CD14-positive monocyte (primary cell): ENCODE data around the gene DNAJC3. TPM values are rescaled to one million over a fixed set of nuclear protein-coding genes. Genes with fewer than 3 reads are reported as not detected.
A peak's percentile ranks its signal among the peaks of the same experiment; 100 is the strongest.

Experiments
- DNase-seq, 3 donors: peaks; one replicate each; pipeline ENCODE4 v3.0.0-alpha.2; 2011 to 2022
- H2AFZ ChIP-seq: 2 replicates; pipeline ENCODE4 v1.6.0; 2012; ENCODE audit warnings: mild to moderate bottlenecking, low read depth, low read length, inconsistent platforms; ENCODE audit not compliant: insufficient read depth, poor library complexity, severe bottlenecking
- H3K27ac ChIP-seq, 2 donors: 1 replicate in 1 of 2; 2 replicates in 1 of 2; pipeline ENCODE4 v1.5.1; 2012 to 2013; ENCODE audit warnings: low read length in 2 of 2, control low read depth in 1 of 2, inconsistent platforms in 1 of 2, low read depth in 1 of 2, mild to moderate bottlenecking in 1 of 2
- H3K27me3 ChIP-seq, 2 donors: one replicate each; pipeline versions ENCODE4 v1.6.0 to v1.6.1; 2011 to 2013; ENCODE audit warnings: low read length in 2 of 2; ENCODE audit not compliant: control insufficient read depth in 2 of 2, insufficient read depth in 2 of 2
- H3K36me3 ChIP-seq, 2 donors: replicated peaks in 1 of 2; 1 replicate in 1 of 2; 2 replicates in 1 of 2; pipeline versions ENCODE4 v1.5.1 to v1.6.1; 2012 to 2013; ENCODE audit warnings: low read length in 2 of 2, control low read depth in 1 of 2, inconsistent platforms in 1 of 2, mild to moderate bottlenecking in 1 of 2; ENCODE audit not compliant: insufficient read depth in 2 of 2, control insufficient read depth in 1 of 2
- H3K4me1 ChIP-seq, 2 donors: 1 replicate in 1 of 2; 2 replicates in 1 of 2; pipeline versions ENCODE4 v1.5.1 to v1.6.1; 2012 to 2013; ENCODE audit warnings: low read length in 2 of 2, control low read depth in 1 of 2, inconsistent platforms in 1 of 2, mild to moderate bottlenecking in 1 of 2, moderate library complexity in 1 of 2; ENCODE audit not compliant: insufficient read depth in 2 of 2, control insufficient read depth in 1 of 2
- H3K4me2 ChIP-seq: replicated peaks from 2 replicates; pipeline ENCODE3; 2012; ENCODE audit warnings: low read length, moderate library complexity, mild to moderate bottlenecking; ENCODE audit not compliant: poor library complexity, severe bottlenecking; ENCODE audit errors: extremely low read depth
- H3K4me3 ChIP-seq, 3 experiments: fragments of 200-600 bp in 1 of 3; sonication (generic) in 1 of 3; replicated peaks in 1 of 3; 1 replicate in 2 of 3; 2 replicates in 1 of 3; pipeline ENCODE4 v1.5.1; 2011 to 2013; ENCODE audit warnings: low read length in 3 of 3, mild to moderate bottlenecking in 3 of 3, control low read depth in 2 of 3, low read depth in 2 of 3, inconsistent platforms in 1 of 3, moderate library complexity in 1 of 3
- H3K79me2 ChIP-seq: 2 replicates; pipeline ENCODE4 v1.6.0; 2012; ENCODE audit warnings: mild to moderate bottlenecking, control low read depth, inconsistent platforms, low read length, moderate library complexity; ENCODE audit not compliant: insufficient read depth
- H3K9ac ChIP-seq: 2 replicates; pipeline ENCODE4 v1.6.0; 2017; ENCODE audit warnings: low read length, mild to moderate bottlenecking; ENCODE audit not compliant: insufficient read depth, poor library complexity, severe bottlenecking
- H3K9me3 ChIP-seq, 2 donors: replicated peaks in 1 of 2; 1 replicate in 1 of 2; 2 replicates in 1 of 2; pipeline versions ENCODE4 v1.5.1 to v1.6.1; 2012 to 2013; ENCODE audit warnings: low read length in 2 of 2, control low read depth in 1 of 2; ENCODE audit not compliant: control insufficient read depth in 1 of 2, insufficient read depth in 1 of 2
- H4K20me1 ChIP-seq: 2 replicates; pipeline ENCODE4 v1.6.0; 2012; ENCODE audit warnings: mild to moderate bottlenecking, low read length, control low read depth, moderate library complexity; ENCODE audit not compliant: insufficient read depth
- H3K27ac Mint-ChIP-seq, 7 donors: one replicate each; pipeline ENCODE4 v1.8.0; 2020; ENCODE audit warnings: mild to moderate bottlenecking in 7 of 7, mixed read lengths in 7 of 7, moderate library complexity in 6 of 7, inconsistent platforms in 2 of 7
- H3K27me3 Mint-ChIP-seq, 3 donors: one replicate each; pipeline ENCODE4 v1.8.0; 2021 to 2022; ENCODE audit warnings: low read depth in 3 of 3, mild to moderate bottlenecking in 3 of 3, mixed read lengths in 3 of 3, moderate library complexity in 3 of 3, inconsistent platforms in 1 of 3
- H3K36me3 Mint-ChIP-seq, 2 donors: one replicate each; pipeline ENCODE4 v1.8.0; 2020; ENCODE audit warnings: mixed read lengths in 2 of 2, inconsistent platforms in 1 of 2, mild to moderate bottlenecking in 1 of 2
- H3K4me1 Mint-ChIP-seq: one replicate; pipeline ENCODE4 v1.8.0; 2020; ENCODE audit warnings: mild to moderate bottlenecking, mixed read lengths
- H3K4me3 Mint-ChIP-seq, 2 donors: one replicate each; pipeline ENCODE4 v1.8.0; 2020; ENCODE audit warnings: mild to moderate bottlenecking in 2 of 2, mixed read lengths in 2 of 2, moderate library complexity in 1 of 2
- H3K9me3 Mint-ChIP-seq, 7 donors: one replicate each; pipeline ENCODE4 v1.8.0; 2020 to 2022; ENCODE audit warnings: mixed read lengths in 7 of 7, mild to moderate bottlenecking in 6 of 7, moderate library complexity in 6 of 7, inconsistent platforms in 2 of 7
- CTCF ChIP-seq: fragments of 200-600 bp; IDR thresholded peaks from one replicate; pipeline ENCODE4 v1.8.0; 2022; ENCODE audit warnings: antibody characterized with exemption, mild to moderate bottlenecking
- WGBS: methylation state at CpG from one replicate; pipeline ENCODE4 v1.1.5; 2013; ENCODE audit warnings: missing lambda C conversion rate; ENCODE audit not compliant: insufficient coverage; 5-methylcytosine and 5-hydroxymethylcytosine counted together
- intact Hi-C, 2 donors: fragments of 100-400 bp; cut with micrococcal nuclease; formaldehyde crosslinking; loops; one replicate each; pipeline versions ENCODE4 v1.15.0 to v1.15.1; 2023
- polyA plus RNA-seq, 3 donors: library from polyadenylated mRNA; depleted of rRNA in 1 of 3; unstranded in 2 of 3; stranded (reverse) in 1 of 3; fragments of 300-500 nt in 2 of 3; fragments of >200 nt in 1 of 3; fragmentation: Illumina TruSeq in 2 of 3; gene quantifications; 1 replicate in 2 of 3; 2 replicates in 1 of 3; pipeline ENCODE4 v1.2.3, GENCODE V29; 2012 to 2021

Gene DNAJC3
- polyA plus RNA-seq, 3 donors: 11.1 to 27.6 (median 22.3) TPM

- Histone ChIP-seq H4K20me1 (no peaks in the 10 kb centered on the region), H3K27ac (peak overlapping the region in 1 of 2 donors; percentile 50), H3K27me3 (no peaks in the 10 kb centered on the region)
Measured at GRCh38 chr13:95703576-95703975, 26.6 kb downstream of the DNAJC3 start.

GRCh38 chr13:95704510-95704909 lies 27.6 kb downstream of the DNAJC3 start:
- peaks cover 2 to 7% of the 10 kb centered on the region in 2 donors for H3K36me3 Mint-ChIP-seq
- H3K27ac ChIP-seq: no peak overlapping the region
- intact Hi-C loops: no loop called here
- no peak overlapping the region for H3K4me2 ChIP-seq
- H3K4me1 ChIP-seq: peaks cover 42 to 53% of the 10 kb centered on the region in 2 donors
- no peaks in the 10 kb centered on the region for H3K36me3 ChIP-seq
- no peak overlapping the region for H2AFZ ChIP-seq
- peaks cover 2% of the 10 kb centered on the region for H3K79me2 ChIP-seq
- H3K9ac ChIP-seq: no peak overlapping the region
- no peaks in the 10 kb centered on the region for H3K9me3 Mint-ChIP-seq
- peak; percentile 37 for TF ChIP-seq CTCF
- no peaks in the 10 kb centered on the region for H3K27me3 ChIP-seq
- no peak overlapping the region for H3K4me3 Mint-ChIP-seq
- H4K20me1 ChIP-seq: no peaks in the 10 kb centered on the region
- H3K4me3 ChIP-seq: no peak overlapping the region
- WGBS: no CpG with 5 or more reads among the region's 3 CpGs
- peaks cover 0 to 2% (median 0%) of the 10 kb centered on the region in 3 donors for H3K27me3 Mint-ChIP-seq
- H3K4me1 Mint-ChIP-seq: peaks cover 69% of the 10 kb centered on the region
- peak in 1 of 3 donors; percentile 35 for DNase-seq
- no peaks in the 10 kb centered on the region for H3K9me3 ChIP-seq
- H3K27ac Mint-ChIP-seq: no peak overlapping the region

More at GRCh38 chr13:95703576-95703975, 26.6 kb downstream of the DNAJC3 start:
- H3K27me3 Mint-ChIP-seq: peaks cover 0 to 2% (median 0%) of the 10 kb centered on the region in 3 donors
- peaks cover 34 to 43% of the 10 kb centered on the region in 2 donors for H3K4me1 ChIP-seq
- H3K9ac ChIP-seq: no peak overlapping the region
- H3K27ac Mint-ChIP-seq: peak overlapping the region in 1 of 7 donors; percentile 40
- H3K4me3 ChIP-seq: no peak overlapping the region
- H3K4me2 ChIP-seq: no peak overlapping the region
- H3K79me2 ChIP-seq: no peaks in the 10 kb centered on the region
- H3K4me1 Mint-ChIP-seq: peaks cover 68% of the 10 kb centered on the region
- H3K9me3 Mint-ChIP-seq: no peaks in the 10 kb centered on the region
- no peaks in the 10 kb centered on the region for H3K9me3 ChIP-seq
- H3K36me3 ChIP-seq: no peaks in the 10 kb centered on the region
- H3K4me3 Mint-ChIP-seq: no peak overlapping the region
- H2AFZ ChIP-seq: no peak overlapping the region
- intact Hi-C loops: no loop called here
- no peak for DNase-seq
- WGBS: no CpG with 5 or more reads among the region's 2 CpGs
- H3K36me3 Mint-ChIP-seq: peaks cover 2 to 5% of the 10 kb centered on the region in 2 donors
- no peak for TF ChIP-seq CTCF
